Hematopoietic multipotent progenitor cell treated with erythropoietin and hydrocortisone succinate and interleukin-3 and kit ligand, for 6 days (in vitro differentiated cells): Measurements from ENCODE around the gene TM4SF20.

Experiments used
- DNase-seq: peaks from one replicate; pipeline ENCODE4 v3.0.0-alpha.2; 2015

Gene TM4SF20

GRCh38 chr2:227317834-227318233, 61.3 kb downstream of the TM4SF20 start:
- no peak for DNase-seq

- no peak for DNase-seq
These were observed 65.8 kb downstream of the TM4SF20 start for GRCh38 chr2:227313310-227313709.

GRCh38 chr2:227312579-227312978, 66.5 kb downstream of the TM4SF20 start:
- no peak for DNase-seq
